ENCODE data around the gene AKAP13.
A peak's percentile ranks its signal among the peaks of the same experiment; 100 is the strongest.

AKAP13 gene

DNA sequence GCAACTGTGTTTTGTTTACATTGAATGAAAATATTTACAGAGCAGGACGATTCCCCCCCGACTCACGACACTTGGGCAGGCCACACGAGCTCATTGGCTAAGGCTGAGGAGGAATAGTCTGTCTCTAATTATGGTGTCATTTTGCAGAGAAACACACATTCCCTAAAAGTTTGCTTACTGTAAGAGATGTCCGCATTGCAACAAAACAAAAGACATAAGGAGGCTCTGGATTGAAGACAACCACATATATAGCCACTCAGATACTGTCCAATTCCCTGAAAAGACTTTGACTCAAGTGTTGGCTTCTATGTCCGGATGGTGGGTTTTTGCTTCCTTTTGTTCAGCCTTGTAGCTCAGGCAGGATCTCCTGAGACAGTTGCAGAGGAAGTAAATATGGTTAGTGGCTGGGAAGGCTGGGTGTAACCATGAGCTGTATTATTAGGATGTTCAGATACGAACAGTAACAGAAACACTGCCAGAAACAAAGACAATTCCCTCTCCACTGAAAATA is 243.9 kb downstream of the AKAP13 start:
- Histone ChIP-seq H3K79me2 (no peaks in the 10 kb centered on the region), H3K4me3 (ENCODE audit: low read depth, low read length) (no peak overlapping the region), H3K9me3 (ENCODE audit: control insufficient read depth, low read length) (no peaks in the 10 kb centered on the region), H3K27me3 (ENCODE audit: control insufficient read depth, insufficient read depth, low read length) (no peaks in the 10 kb centered on the region), H3K4me2 (ENCODE audit: low read length) (no peak overlapping the region), H3K27ac (peak overlapping the region; percentile 80), H3K9ac (no peak overlapping the region), H3K4me1 (no peaks in the 10 kb centered on the region), H2AFZ (no peak overlapping the region), H3K36me3 (ENCODE audit: control insufficient read depth, insufficient read depth, low read length) (no peaks in the 10 kb centered on the region)
- TF ChIP-seq, protein P1, sequence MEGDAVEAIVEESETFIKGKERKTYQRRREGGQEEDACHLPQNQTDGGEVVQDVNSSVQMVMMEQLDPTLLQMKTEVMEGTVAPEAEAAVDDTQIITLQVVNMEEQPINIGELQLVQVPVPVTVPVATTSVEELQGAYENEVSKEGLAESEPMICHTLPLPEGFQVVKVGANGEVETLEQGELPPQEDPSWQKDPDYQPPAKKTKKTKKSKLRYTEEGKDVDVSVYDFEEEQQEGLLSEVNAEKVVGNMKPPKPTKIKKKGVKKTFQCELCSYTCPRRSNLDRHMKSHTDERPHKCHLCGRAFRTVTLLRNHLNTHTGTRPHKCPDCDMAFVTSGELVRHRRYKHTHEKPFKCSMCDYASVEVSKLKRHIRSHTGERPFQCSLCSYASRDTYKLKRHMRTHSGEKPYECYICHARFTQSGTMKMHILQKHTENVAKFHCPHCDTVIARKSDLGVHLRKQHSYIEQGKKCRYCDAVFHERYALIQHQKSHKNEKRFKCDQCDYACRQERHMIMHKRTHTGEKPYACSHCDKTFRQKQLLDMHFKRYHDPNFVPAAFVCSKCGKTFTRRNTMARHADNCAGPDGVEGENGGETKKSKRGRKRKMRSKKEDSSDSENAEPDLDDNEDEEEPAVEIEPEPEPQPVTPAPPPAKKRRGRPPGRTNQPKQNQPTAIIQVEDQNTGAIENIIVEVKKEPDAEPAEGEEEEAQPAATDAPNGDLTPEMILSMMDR (IDR thresholded peaks at IDR 0.05): no peak

DNA sequence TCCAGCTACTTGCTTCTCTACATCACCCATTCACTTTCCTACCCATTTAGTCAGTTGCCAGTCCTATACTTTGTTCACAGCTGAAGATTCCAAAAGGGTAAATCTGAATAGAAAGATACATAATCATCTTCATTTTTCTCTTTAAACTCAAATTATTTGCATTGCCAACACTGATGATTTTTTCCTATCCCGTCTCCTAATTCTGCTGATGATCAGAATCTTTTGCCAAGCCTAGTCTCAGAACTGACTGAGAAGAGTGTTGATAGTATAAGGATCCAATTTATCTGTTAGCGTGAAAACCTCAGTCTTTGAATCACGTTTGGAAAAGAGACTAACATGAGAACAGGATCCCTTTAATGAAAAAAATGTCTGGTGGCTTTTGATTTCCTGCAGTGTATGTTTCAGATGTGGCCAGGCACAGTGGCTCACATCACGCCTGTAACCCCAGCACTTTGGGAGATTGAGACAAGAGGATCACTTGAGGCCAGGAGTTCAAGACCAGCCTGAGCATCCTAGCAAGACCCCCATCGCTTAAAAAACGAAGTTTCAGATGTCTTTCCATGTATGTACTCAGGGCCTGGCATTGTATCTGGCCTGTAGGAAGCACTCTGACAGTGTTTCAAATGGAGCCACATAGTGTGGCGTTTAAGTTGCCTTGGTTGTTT is 244.9 kb downstream of the AKAP13 start:
- H3K36me3 ChIP-seq (ENCODE audit: control insufficient read depth, insufficient read depth, low read length): no peaks in the 10 kb centered on the region
- no peak overlapping the region for H3K4me3 ChIP-seq (ENCODE audit: low read depth, low read length)
- H3K9me3 ChIP-seq (ENCODE audit: control insufficient read depth, low read length): no peaks in the 10 kb centered on the region
- H3K79me2 ChIP-seq: no peaks in the 10 kb centered on the region
- no peak overlapping the region for H3K4me2 ChIP-seq (ENCODE audit: low read length)
- TF ChIP-seq, protein P1 (IDR thresholded peaks at IDR 0.05): no peak
- peak overlapping the region; percentile 80 for H3K27ac ChIP-seq
- no peaks in the 10 kb centered on the region for H3K27me3 ChIP-seq (ENCODE audit: control insufficient read depth, insufficient read depth, low read length)
- no peak overlapping the region for H3K9ac ChIP-seq
- no peaks in the 10 kb centered on the region for H3K4me1 ChIP-seq
- H2AFZ ChIP-seq: no peak overlapping the region

DNA sequence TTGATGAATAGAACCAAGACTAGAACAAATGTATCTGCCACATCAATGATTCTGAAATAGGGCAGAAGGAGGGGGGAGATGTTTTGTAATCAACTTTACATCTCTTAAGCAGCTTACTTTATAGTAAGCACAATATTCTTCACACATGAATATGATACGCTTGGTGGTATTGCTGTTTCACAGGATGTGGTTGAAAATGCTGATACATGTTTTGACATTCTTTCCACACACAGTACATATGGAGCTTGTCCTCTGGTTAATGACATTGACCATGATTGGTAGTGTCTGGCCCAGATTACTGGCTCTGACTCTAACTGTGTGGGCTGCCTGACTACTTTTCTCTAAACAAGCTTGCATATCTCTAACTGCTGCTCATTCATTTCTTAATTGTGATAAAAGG is 245.5 kb downstream of the AKAP13 start:
- Histone ChIP-seq H2AFZ (no peak overlapping the region), H3K4me3 (ENCODE audit: low read depth, low read length) (no peak overlapping the region), H3K4me2 (ENCODE audit: low read length) (no peak overlapping the region), H3K27me3 (ENCODE audit: control insufficient read depth, insufficient read depth, low read length) (no peaks in the 10 kb centered on the region), H3K9me3 (ENCODE audit: control insufficient read depth, low read length) (no peaks in the 10 kb centered on the region), H3K9ac (no peak overlapping the region), H3K79me2 (no peaks in the 10 kb centered on the region), H3K4me1 (no peaks in the 10 kb centered on the region), H3K27ac (peak overlapping the region; percentile 80), H3K36me3 (ENCODE audit: control insufficient read depth, insufficient read depth, low read length) (no peaks in the 10 kb centered on the region)
- TF ChIP-seq, protein P1 (IDR thresholded peaks at IDR 0.05): no peak

DNA sequence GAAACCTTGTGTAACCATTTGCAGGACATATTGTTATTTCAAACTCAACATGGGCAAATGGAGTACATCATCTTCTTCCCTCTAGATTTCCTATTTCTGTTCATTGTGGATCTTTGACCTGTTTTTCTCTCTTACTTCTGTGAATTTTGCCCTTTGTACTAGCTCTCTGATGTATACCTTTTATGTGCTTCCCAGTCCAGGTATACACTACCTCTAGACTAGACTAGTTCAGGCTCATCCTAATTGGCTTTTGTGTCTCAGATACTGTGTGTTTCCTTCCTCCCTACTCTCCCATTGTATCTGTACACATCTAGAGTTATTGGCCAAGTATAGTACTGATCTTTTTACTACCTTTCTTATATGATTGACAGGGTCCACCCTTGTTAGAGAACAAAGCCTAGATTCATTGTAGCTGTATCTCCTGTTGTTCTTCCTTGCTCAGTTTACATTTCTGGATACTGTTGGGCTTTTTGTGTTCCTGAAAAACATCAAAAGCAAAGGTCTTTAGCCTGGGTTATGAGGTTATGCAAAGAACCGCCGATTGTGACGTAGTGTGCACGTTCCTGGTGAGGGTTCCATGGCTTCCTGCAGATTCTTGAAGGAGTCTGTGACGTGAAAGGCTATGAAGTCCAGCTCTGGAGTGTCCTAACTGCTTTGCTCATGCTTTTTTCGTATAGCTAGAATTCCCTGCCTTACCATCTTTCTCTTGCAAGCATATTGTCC is 247.0 kb downstream of the AKAP13 start:
- H3K79me2 ChIP-seq: no peaks in the 10 kb centered on the region
- H3K27me3 ChIP-seq (ENCODE audit: control insufficient read depth, insufficient read depth, low read length): no peaks in the 10 kb centered on the region
- no peak overlapping the region for H3K4me3 ChIP-seq (ENCODE audit: low read depth, low read length)
- H3K4me1 ChIP-seq: no peaks in the 10 kb centered on the region
- H2AFZ ChIP-seq: no peak overlapping the region
- H3K9me3 ChIP-seq (ENCODE audit: control insufficient read depth, low read length): no peaks in the 10 kb centered on the region
- TF ChIP-seq, protein P1 (IDR thresholded peaks at IDR 0.05): no peak
- H3K36me3 ChIP-seq (ENCODE audit: control insufficient read depth, insufficient read depth, low read length): no peaks in the 10 kb centered on the region
- H3K4me2 ChIP-seq (ENCODE audit: low read length): no peak overlapping the region
- H3K9ac ChIP-seq: no peak overlapping the region
- no peak overlapping the region for H3K27ac ChIP-seq

Data from parathyroid adenoma (tissue), 2 donors.